GM21528 (cell line): ENCODE data around the gene NFU1.
"Not testable (repeated sequence)": the region's sequence is repeated elsewhere in the genome, so short reads cannot be mapped to it uniquely, and the experiment has no call there.

Experiments used
- ATAC-seq: cut with Tn5 transposase; IDR thresholded peaks from one replicate; pipeline ENCODE4 v1.9.1; 2021; ENCODE audit warnings: mild to moderate bottlenecking, moderate library complexity; ENCODE audit not compliant: unreplicated experiment, low FRiP score

The NFU1 gene

DNA sequence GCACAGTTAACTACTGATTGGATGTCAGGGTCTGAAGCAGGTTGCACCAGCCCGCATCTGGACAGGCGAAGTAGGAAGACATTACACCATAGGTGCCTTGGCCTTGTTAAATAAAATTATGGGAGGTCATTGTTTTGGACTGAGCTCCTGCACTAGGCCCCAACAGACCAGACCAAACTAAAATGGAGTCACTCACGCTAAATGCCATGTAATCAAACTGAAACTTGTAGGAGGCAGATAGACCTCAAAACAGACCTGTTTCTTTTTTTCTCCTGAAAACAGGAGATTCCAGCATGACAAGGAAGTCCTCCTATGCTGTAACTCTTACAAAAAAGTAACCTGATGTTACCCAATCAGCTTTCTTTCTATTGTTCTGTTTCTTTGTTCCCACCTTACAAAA, 15.5 kb upstream of the NFU1 start:
- no peak for ATAC-seq

DNA sequence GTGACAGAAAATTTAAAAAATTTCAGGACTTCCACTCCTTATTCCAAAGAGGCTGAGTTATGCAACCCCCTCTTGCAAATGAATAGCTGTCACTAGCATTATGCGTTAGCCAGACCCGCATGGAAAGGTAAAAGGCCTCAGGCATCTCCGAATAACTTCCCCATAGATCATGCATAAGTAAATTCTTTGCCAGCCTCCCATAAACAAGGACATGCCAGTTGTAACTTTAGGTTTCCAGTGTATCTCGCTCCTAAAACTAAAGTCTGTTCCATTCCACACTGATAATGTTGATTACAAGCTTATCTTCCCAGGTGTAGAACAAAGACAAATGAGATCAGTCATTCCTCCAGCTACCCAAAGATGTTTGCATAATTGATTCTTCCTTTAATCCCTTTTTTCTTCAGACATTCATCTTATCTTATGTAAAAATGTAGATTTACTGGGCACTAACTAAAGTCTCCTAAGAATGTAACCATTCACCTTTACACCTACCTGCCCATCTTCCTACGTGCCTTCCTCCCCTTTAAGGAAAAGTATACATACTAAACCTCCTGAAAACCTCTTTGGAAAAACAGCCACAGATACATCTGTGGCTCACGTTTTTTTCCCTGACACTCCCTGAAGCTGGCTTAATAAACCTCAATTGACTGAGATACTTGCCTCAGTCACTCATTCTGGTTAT, 13.6 kb upstream of the NFU1 start:
- no peak for ATAC-seq

DNA sequence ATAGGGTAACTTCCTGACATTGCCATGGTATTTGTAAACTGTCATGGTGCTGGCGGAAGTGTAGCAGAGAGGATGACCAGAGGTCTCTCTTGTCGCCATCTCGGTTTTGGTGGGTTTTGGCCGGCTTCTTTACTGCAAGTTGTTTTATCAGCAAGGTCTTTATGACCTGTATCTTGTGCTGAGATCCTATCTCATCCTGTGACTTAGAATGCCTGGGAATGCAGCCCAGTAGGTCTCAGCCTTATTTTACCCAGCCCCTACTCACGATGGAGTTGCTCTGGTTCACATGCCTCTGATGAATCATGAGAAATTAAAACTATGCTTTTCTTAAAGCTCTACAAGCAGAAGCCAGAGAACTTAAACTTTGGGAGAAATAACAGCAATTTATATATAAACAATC, 12.7 kb upstream of the NFU1 start:
- ATAC-seq = no peak

DNA sequence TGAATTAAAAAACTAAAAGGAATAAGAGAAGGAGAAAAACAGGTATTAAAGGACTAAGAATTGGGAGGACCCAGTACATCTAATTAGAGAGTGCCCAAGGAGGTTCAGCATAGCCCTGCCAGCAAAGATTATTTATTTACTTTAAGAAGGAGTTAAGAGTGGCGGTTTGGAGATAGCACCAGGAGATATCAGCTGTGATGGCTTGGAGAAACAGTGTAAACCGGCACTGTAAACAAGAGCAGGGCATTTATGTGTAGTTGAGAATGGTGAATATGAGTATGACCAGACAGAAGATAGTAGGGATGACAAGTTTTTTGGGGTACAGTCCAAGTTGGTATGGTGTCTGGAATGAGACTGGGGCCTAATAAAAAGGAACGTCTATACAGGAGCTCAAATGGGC, 6.4 kb upstream of the NFU1 start:
- not testable (repeated sequence) for ATAC-seq

DNA sequence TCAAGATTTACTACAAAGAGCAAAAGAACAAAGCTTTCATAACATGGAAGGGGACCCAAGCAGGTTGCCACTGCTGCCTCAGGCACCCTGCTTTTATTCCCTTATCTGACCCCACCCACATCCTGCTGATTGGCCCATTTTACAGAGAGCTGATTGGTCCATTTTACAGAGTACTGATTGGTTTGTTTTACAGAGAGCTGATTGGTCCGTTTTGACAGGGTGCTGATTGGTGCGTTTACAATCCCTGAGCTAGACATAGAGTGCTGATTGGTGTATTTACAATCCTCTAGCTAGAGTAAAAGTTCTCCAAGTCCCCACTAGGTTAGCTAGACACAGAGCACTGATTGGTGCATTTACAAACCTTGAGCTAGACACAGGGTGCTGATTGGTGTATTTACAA, 2.3 kb upstream of the NFU1 start:
- not testable (repeated sequence) for ATAC-seq

DNA sequence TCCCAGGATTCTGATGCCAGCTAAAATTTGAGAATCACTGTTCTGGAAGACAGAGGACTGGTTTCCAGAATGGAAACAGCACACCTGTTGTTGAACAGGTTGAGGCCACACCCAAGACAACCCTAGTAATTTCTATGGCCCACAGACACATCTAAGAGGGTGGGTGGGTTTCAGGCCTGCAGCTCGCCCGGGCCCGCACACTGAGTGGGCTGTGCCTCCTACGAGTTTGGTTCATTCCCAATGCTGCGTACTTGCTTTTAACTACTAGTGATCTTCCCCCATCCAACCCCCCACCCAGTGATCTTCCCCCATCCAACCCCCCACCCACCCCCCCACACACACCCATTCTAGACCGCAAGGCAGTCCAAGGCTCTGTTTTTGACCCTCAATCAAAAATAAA, 1.3 kb upstream of the NFU1 start:
- ATAC-seq = no peak

DNA sequence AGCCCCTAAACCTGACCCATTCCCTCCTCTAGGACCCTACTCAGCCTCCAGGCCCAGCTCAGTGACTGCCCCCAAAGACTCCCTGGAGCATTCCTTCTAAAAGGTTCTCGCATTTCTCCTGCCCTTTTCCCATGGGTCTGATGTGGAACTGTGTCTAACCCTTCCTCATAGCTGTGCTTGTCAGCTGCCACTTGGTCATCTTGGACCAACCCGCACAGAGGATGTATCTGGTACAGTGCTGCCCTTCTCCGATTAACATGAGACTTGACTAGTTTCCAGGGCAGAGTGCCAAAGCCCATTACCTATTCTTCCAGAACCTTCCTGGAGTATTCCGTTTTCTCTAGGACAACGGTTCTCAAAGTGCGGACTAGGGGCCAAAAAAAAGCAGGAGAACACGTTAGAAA, 518 bp upstream of the NFU1 start:
- peak; percentile 16 for ATAC-seq

DNA sequence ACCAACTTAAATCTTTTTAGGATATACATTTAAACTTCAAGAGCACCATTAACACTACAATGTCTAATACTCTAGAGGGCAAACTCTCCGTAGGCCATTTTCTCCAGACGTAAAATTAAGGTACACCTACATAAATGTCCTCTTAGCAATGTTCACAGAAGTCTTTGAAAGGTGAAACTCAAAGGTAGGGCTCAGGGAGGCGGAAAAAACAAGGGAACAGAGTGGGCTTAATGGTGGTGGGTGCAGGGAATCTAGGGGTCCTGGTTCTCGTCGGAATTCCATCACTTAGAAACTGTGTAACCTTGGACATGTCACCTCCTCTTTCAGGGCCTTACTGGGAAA, 668 bp downstream of the NFU1 start:
- ATAC-seq = peak; percentile 5

DNA sequence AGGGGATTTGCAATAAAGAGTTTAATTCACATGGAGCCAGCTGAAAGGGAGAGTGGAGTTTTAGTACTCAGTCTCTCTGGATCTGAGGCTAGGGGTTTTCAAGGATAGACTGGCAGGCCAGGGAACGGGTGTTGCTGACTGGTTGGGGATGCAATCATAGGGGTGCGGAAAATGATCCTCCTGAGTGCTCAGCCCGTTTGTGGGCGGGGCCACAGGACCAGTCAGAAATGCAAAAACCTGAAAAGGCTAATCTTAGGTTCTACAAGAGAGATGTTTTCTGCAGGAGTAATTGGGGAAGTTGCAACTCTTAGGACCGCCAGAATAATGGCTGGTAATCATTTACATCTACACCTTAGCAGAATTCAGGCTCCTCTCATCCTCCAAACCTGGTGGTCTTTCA, 2.5 kb downstream of the NFU1 start:
- ATAC-seq = no peak

DNA sequence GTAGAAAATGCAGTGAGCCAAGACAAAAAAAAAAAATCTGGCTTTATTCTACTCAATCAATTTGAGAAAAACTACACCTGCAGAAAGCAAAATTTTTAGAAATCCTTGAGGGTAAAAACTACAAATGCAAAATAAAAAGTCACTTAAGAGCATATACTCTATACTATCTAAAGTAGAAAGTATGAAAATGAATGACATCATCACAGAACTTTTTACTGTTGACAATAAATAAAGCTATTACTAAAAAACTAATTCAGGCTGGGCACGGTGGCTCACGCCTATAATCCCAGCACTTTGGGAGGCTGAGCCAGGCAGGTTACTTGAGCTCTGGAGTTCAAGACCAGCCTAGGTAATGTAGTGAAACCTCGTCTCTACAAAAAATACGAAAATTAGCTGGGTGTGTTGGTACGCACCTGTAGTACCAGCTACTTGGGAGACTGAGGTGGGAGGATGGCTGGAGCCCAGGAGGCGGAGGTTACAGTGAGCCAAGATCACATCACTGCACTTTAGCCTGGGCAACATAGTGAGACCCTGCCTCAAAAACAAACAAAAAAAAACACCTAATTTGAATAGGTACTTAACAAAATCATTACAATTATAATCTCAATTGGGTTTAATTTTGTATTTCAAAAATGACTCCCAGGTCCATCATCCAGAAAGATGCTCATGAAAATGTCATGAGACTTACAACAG, 7.6 kb downstream of the NFU1 start:
- ATAC-seq = no peak

DNA sequence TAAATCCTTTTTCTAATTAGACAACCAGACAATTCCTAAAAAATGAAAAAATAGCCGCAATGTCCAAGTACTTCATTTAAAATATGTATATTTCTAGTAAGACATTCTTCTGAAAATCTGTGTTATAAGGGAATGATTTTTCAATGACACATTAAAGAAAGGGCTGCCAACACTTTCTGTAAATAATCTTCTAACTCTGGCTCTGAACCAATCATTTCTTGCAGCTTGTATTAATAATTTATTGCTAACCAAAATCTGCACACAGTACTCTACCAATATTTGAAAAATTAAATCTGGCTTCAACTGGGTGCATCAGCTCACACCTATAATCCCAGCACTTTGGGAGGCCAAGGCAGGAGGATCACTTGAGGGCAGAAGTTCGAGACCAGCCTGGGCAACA, 8.3 kb downstream of the NFU1 start:
- ATAC-seq = no peak

DNA sequence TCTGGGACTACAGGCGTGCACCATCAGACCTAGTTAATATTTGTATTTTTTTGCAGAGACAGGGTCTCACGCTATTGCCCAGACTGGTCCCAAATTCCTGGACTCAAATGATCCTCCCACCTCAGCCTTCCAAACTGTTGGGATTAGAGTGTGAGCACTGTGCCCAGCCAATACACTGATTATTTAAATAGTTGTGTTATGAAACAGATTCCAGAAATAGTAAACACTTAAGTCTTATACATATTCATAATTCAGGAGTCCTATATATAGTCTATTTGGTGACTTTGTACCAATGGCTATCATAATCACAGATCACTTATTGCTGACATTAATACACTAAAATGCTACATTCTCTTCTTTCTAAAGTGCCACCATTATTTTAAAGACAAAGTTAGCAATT, 12.8 kb downstream of the NFU1 start:
- no peak for ATAC-seq

DNA sequence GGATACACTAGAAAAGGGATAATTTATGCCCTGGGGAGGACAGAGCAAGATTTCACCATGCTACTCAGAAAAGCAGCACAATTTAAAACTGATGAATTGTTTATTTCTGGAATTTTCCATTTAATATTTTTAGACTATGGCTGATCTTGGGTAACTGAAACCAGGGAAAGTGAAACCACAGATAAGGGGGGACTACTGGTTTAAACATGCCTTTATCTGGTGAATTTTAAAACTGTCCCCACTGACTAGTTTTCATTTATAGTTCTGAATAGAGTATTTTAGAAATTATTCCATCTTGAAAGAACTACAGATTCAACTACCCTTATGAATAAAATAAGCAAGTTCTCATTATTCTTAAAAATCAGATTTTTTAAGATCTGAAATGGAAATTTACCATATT, 15.0 kb downstream of the NFU1 start:
- no peak for ATAC-seq

DNA sequence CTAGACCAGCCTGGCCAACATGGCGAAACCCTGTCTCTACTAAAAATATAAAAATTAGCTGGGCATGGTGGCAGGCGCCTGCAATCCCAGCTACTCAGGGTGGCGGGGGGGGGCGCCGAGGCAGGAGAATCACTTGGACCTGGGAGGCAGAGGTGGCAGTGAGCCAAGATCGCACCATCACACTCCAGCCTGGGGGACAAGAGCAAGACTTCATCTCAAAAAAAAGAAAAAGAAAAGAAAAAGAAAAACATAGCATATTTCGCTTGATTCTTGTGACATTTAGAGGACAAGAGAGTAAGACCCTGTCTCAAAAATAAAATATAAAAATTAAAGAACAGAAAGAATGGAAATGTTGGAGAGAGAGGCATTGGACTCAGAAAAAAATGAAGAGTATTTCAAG, 18.1 kb downstream of the NFU1 start:
- not testable (repeated sequence) for ATAC-seq

DNA sequence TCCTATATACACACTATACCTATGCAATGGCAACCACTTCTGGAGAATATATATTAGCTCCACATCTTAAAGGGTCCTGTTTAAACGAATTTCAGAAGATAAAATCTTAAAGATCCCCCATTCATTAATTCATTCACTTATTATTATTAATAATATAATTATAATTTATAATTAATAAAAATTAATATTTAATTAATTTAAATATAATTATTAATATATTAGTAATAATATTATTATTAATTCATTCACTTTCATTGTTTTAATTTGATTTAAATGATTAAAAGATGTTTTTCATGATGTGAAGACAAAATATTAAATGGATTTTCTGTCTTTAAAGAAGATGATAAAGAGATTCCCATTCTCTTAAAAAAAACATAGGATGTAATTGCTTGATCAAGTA, 21.1 kb downstream of the NFU1 start:
- ATAC-seq = no peak

DNA sequence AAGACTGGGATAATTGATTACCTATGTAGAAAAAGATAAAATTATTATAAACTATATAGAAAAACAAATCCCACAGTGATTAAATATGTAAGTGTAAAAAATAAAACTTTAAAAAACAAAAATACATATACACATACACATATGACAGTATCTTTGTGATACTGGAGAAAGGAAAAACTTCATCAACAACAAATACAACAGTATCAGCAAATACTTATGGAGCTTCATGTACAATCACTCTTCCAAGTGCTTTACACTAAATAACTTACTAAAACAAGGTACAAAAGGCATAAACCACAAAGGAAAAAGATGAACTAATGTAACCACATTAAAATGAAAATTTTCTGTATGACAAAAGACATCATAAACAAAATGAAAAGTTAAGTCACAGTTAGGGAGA, 26.1 kb downstream of the NFU1 start:
- ATAC-seq = no peak

DNA sequence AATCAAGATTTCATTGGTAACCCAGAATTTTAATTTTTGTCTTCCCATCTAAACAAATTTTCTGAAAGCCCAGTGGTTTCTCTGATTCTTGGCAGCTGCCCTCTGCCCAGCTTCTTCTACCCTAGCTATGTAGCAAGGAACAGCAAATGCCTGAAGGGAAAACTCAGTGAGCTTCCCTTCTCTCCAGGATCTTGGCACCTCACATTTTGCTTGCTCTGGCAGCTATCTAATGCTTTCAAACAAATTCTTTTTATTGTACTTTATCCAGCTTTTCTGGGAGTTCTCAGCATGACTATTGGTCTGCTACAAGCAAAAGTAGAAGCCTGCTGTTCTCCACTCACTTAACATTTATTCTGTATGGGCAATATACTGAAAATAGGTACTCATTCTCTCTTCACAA, 31.9 kb downstream of the NFU1 start:
- no peak for ATAC-seq

DNA sequence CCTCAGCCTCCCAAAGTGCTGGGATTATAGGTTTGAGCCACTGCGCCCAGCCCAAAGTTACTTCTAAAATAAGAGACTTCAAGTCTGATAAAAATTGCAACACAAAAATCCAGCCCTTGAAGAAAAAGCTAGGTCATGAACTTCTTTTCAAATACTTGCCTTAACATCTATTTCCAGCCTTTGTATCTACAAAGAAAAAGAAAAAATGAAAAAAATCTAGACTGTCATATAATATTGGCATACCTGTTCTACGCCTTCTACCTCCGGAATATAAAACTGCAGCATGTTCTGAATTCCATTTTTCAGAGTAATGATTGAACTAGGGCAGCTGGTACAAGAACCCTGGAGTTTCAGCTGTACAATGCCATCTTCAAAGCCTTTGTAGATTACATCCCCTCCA, 37.1 kb downstream of the NFU1 start:
- no peak for ATAC-seq

DNA sequence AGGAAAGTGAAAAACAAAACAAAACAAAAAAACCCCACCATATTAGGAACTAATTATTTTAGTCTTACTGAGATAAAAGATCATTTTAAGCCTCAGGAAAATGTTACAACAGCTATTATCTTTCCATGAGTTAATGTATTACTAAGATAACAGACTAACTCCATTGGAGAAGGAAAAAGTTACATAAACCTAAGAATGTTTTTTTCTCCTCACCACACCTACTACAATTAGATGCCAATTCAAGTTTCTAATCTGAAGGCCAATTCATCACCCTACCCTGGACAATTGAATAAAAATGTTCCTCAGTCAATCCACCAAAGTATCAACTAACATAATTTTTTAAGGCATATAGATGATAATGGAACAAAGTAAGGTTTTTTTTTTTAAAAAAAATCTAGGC, 40.0 kb downstream of the NFU1 start:
- no peak for ATAC-seq

DNA sequence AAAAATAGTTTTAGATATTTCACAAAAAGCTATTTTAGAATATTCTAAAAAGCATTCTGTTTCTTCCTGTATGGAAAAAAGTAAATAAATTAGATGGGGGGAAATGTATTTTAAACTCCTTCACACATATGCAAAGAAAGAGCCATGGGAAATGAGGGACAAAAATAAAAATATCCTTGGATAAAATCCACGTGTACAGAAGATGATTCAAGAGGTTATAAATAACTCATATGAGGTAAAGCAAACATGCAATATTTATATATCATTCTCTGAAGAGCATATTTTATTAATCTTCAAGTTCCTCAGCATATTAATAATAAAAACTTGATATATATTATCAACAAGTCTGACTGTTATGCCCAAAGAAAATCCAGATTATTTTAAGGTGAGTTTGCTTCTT, 41.4 kb downstream of the NFU1 start:
- ATAC-seq = no peak

DNA sequence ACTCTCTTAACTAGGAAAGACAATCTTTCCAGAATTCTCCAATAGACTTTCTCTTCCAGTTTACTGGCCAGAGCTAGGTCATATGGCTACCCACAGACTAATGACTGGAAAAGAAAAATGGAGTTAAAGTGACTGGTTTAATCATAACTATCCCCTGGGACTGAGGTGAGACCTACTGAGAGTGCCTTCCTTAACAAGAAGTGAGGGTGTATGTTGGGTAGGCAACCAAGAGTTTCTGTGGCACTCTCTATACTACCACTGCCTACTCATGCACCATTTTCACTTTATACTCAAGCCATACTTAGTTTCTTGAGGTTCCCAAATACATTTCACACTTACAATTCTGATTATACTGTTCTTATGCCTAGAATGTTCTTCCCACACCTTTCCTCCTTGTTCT, 43.3 kb downstream of the NFU1 start:
- ATAC-seq = no peak

DNA sequence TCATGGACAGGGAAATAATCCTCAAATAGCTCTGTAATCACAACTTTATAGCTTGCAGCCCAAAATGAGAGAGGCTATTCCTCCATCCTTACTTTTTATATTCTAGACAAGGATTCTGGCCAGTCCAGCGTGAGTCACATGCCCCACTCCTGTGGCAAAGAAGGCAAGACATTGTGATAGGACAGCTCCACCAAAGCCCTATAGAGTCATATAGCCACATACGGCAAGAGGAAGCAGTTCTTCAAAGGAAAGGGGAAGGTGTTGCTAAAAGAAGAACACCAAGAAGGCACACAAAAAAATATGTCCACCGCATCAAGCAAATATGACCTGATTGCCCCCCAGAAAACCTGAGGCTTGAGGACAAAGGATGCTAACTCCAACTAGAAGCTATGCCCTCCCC, 46.8 kb downstream of the NFU1 start:
- ATAC-seq = no peak

DNA sequence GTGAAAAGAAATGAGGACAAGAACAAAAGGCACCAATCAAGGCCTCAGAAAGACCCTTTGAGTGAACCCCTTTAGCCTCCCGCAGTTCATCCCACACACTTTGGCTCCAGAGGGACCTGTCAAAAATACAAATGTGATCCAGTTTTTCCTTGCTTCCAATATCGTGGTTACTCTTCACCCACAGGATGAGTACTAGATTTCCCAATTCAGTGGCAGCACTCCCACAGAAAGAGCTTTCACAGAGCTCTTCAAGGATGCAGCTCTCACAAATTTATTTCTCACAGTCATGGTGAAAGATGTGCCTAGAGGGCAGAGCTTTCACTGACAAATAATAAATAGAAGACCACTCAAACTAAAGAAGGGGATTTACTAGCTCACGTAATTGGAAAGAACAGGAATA, 47.2 kb downstream of the NFU1 start:
- ATAC-seq = no peak
